HepG2 (cell line): ENCODE measurements around the gene RANBP3. TPM values are rescaled to one million over a fixed set of nuclear protein-coding genes. Genes with fewer than 3 reads are reported as not detected.

Experiments used
- ADNP ChIP-seq: sonication (generic); formaldehyde crosslinking; IDR thresholded peaks from 2 replicates; pipeline ENCODE4 v1.4.0; 2020; ENCODE audit warnings: missing genetic modification reagents
- CCDC6 ChIP-seq: sonication (generic); formaldehyde crosslinking; IDR thresholded peaks from 2 replicates; pipeline ENCODE4 v1.8.1; 2022; ENCODE audit warnings: mild to moderate bottlenecking, missing genetic modification reagents, moderate library complexity
- CHD4 ChIP-seq: fragments of 200-600 bp; sonication (generic); IDR thresholded peaks from 2 replicates; pipeline ENCODE4 v1.7.0; 2017; ENCODE audit warnings: mild to moderate bottlenecking, low read length, borderline replicate concordance
- ELF1 ChIP-seq: sonication (generic); formaldehyde crosslinking; IDR thresholded peaks from 2 replicates; pipeline ENCODE4 v1.4.0; 2020; ENCODE audit warnings: missing genetic modification reagents
- ETV5 ChIP-seq: IDR thresholded peaks from 2 replicates; pipeline ENCODE4 v1.6.1; 2018; ENCODE audit warnings: missing biosample characterization, missing genetic modification reagents, inconsistent platforms, borderline replicate concordance
- HOXA7 ChIP-seq: sonication (generic); formaldehyde crosslinking; IDR thresholded peaks from 2 replicates; pipeline ENCODE4 v1.8.1; 2022; ENCODE audit warnings: mild to moderate bottlenecking, missing genetic modification reagents, moderate library complexity
- KDM1A ChIP-seq: IDR thresholded peaks from 2 replicates; pipeline ENCODE4 v1.6.1; 2016; ENCODE audit warnings: missing compliant biosample characterization
- MED1 ChIP-seq: sonication (generic); formaldehyde crosslinking; IDR thresholded peaks from 2 replicates; pipeline ENCODE4 v1.4.0; 2020; ENCODE audit warnings: missing genetic modification reagents
- NR1H2 ChIP-seq: sonication (generic); formaldehyde crosslinking; IDR thresholded peaks from 2 replicates; pipeline ENCODE4 v1.8.1; 2022; ENCODE audit warnings: low read depth, missing genetic modification reagents, borderline replicate concordance
- RARA ChIP-seq: IDR thresholded peaks from 2 replicates; pipeline ENCODE4 v1.6.1; 2016; ENCODE audit warnings: missing genetic modification reagents, missing compliant biosample characterization
- SRSF4 ChIP-seq: fragments of 200-400 bp; formaldehyde crosslinking; IDR thresholded peaks from one replicate; pipeline ENCODE4 v1.6.1; 2018; ENCODE audit warnings: mild to moderate bottlenecking, low read depth, low read length, moderate library complexity; ENCODE audit not compliant: poor library complexity, severe bottlenecking
- ZNF235 ChIP-seq: sonication (generic); formaldehyde crosslinking; IDR thresholded peaks from 2 replicates; pipeline ENCODE4 v1.8.1; 2023; ENCODE audit warnings: mild to moderate bottlenecking, missing genetic modification reagents, borderline replicate concordance
- polyA plus RNA-seq, 8 experiments: library from polyadenylated mRNA; depleted of rRNA in 3 of 8; stranded (reverse) in 7 of 8; unstranded in 1 of 8; fragments of >200 nt; fragmentation: Illumina TruSeq in 4 of 8; extraction: Trizol in 4 of 8; gene quantifications; 2 replicates each; pipeline versions ENCODE4 v1.2.1 to v1.2.3, GENCODE V29; 2011 to 2016; ENCODE audit warnings: low read depth in 4 of 8, missing spikeins in 1 of 8, mixed read lengths in 1 of 8; ENCODE audit not compliant: insufficient read depth in 1 of 8
- total RNA-seq, 5 experiments: library from RNA; depleted of rRNA; stranded (reverse); fragments of >200 nt; fragmentation: Illumina TruSeq; extraction: Trizol; gene quantifications; 2 replicates each; pipeline ENCODE4 v1.2.3, GENCODE V29; 2016; ENCODE audit warnings: low read depth in 1 of 5
- TF ChIP-seq, protein P1 (sequence below): sonication (generic); formaldehyde crosslinking; IDR thresholded peaks from 2 replicates; pipeline ENCODE4 v1.4.0; 2020; ENCODE audit warnings: missing genetic modification reagents
- TF ChIP-seq, protein P2 (sequence below): sonication (generic); formaldehyde crosslinking; IDR thresholded peaks from 2 replicates; pipeline ENCODE4 v1.4.0; 2020; ENCODE audit warnings: missing genetic modification reagents, low read depth, mild to moderate bottlenecking, borderline replicate concordance
- TF ChIP-seq, protein P3 (sequence below): sonication (generic); formaldehyde crosslinking; IDR thresholded peaks from 2 replicates; pipeline ENCODE4 v1.5.0; 2020; ENCODE audit warnings: mild to moderate bottlenecking, missing genetic modification reagents, borderline replicate concordance
- TF ChIP-seq, protein P4 (sequence below): sonication (generic); formaldehyde crosslinking; IDR thresholded peaks from 2 replicates; pipeline ENCODE4 v1.5.0; 2020; ENCODE audit warnings: missing genetic modification reagents

The RANBP3 gene
- total and polyA plus RNA-seq, 2 of the 13 experiments (the other 11 are each of a cell fraction or from before 2014, with no cell fraction given) = 39.5 to 149 TPM

DNA sequence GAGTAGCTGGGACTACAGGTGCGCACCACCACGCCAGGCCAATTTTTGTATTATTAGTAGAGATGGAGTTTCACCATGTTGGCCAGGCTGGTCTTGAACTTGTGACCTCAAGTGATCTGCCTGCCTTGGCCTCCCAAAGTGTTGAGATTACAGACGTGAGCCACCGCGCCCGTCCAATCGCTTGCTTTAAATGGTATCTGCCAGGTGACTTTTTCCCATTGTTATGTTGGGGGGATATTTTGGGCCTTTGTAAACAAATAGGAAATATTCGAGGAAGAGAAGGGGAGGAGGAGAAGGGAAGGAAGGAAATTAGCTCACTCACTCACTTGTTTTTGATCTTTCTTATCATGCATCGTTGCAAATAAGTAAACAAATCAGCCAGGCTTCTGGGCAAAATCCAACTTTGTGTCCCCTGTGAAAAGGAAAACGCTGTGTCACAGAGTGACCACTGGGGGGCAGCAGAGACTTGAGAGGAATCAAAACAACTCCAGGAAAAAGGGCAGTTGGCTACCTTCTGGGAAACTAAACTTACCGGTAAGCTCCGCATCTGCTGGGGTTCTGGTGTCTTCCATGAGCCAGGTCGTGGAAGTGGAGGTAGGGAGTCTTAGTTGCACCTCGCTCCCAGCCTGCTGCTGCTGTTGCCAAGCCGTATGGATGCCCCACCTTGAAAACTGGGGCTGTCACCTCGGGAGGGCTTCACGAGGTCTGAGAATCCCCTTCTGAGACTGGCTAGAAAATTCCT is 9.3 kb upstream of the RANBP3 start (continued):
- TF ChIP-seq, protein P1, sequence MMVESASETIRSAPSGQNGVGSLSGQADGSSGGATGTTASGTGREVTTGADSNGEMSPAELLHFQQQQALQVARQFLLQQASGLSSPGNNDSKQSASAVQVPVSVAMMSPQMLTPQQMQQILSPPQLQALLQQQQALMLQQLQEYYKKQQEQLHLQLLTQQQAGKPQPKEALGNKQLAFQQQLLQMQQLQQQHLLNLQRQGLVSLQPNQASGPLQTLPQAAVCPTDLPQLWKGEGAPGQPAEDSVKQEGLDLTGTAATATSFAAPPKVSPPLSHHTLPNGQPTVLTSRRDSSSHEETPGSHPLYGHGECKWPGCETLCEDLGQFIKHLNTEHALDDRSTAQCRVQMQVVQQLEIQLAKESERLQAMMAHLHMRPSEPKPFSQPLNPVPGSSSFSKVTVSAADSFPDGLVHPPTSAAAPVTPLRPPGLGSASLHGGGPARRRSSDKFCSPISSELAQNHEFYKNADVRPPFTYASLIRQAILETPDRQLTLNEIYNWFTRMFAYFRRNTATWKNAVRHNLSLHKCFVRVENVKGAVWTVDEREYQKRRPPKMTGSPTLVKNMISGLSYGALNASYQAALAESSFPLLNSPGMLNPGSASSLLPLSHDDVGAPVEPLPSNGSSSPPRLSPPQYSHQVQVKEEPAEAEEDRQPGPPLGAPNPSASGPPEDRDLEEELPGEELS = peak; percentile 93
- TF ChIP-seq KDM1A (CRISPR knock-in tag) = no peak; the same call in 1 of the 2 replicates
- TF ChIP-seq NR1H2 = no peak
- TF ChIP-seq CHD4 = peak; percentile 96
- 0 out of 2 replicates have a peak, but pooled peaks have one; percentile 55 for TF ChIP-seq ADNP (CRISPR knock-in tag)
- TF ChIP-seq CCDC6 (CRISPR knock-in tag) = 0 out of 2 replicates have a peak, but pooled peaks have one; percentile 29
- TF ChIP-seq, protein P2, sequence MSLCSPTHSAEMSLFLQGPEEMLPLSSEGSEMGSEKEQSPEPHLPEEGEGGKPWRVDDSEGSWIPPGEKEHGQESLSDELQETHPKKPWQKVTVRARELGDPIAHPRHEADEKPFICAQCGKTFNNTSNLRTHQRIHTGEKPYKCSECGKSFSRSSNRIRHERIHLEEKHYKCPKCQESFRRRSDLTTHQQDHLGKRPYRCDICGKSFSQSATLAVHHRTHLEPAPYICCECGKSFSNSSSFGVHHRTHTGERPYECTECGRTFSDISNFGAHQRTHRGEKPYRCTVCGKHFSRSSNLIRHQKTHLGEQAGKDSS (CRISPR knock-in tag) = no peak
- TF ChIP-seq, protein P3, sequence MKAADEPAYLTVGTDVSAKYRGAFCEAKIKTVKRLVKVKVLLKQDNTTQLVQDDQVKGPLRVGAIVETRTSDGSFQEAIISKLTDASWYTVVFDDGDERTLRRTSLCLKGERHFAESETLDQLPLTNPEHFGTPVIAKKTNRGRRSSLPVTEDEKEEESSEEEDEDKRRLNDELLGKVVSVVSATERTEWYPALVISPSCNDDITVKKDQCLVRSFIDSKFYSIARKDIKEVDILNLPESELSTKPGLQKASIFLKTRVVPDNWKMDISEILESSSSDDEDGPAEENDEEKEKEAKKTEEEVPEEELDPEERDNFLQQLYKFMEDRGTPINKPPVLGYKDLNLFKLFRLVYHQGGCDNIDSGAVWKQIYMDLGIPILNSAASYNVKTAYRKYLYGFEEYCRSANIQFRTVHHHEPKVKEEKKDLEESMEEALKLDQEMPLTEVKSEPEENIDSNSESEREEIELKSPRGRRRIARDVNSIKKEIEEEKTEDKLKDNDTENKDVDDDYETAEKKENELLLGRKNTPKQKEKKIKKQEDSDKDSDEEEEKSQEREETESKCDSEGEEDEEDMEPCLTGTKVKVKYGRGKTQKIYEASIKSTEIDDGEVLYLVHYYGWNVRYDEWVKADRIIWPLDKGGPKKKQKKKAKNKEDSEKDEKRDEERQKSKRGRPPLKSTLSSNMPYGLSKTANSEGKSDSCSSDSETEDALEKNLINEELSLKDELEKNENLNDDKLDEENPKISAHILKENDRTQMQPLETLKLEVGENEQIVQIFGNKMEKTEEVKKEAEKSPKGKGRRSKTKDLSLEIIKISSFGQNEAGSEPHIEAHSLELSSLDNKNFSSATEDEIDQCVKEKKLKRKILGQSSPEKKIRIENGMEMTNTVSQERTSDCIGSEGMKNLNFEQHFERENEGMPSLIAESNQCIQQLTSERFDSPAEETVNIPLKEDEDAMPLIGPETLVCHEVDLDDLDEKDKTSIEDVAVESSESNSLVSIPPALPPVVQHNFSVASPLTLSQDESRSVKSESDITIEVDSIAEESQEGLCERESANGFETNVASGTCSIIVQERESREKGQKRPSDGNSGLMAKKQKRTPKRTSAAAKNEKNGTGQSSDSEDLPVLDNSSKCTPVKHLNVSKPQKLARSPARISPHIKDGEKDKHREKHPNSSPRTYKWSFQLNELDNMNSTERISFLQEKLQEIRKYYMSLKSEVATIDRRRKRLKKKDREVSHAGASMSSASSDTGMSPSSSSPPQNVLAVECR = peak; percentile 59; the same call in 1 of the 2 replicates
- peak; percentile 56; the same call in 1 of the 2 replicates for TF ChIP-seq ETV5
- TF ChIP-seq RARA (CRISPR knock-in tag) = peak; percentile 43
- TF ChIP-seq SRSF4 = no peak
- no peak for TF ChIP-seq ZNF235 (CRISPR knock-in tag)
- no peak for TF ChIP-seq HOXA7 (CRISPR knock-in tag)
- peak; percentile 53; the same call in 1 of the 2 replicates for TF ChIP-seq ELF1 (CRISPR knock-in tag)
- peak; percentile 63 for TF ChIP-seq MED1 (CRISPR knock-in tag)
- TF ChIP-seq, protein P4, sequence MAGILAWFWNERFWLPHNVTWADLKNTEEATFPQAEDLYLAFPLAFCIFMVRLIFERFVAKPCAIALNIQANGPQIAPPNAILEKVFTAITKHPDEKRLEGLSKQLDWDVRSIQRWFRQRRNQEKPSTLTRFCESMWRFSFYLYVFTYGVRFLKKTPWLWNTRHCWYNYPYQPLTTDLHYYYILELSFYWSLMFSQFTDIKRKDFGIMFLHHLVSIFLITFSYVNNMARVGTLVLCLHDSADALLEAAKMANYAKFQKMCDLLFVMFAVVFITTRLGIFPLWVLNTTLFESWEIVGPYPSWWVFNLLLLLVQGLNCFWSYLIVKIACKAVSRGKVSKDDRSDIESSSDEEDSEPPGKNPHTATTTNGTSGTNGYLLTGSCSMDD (CRISPR knock-in tag) = no peak
